Activated CD8-positive, alpha-beta memory T cell treated with anti-CD3 and anti-CD28 coated beads, Interleukin-2, amount 10 ng/mL, durations not matched to agents 7 days and 5 days (primary cell): ENCODE results near the gene SPARC. TPM values are rescaled to one million over a fixed set of nuclear protein-coding genes. Genes with fewer than 3 reads are reported as not detected.

Experiments used
- ATAC-seq: fragments of 150-1000 bp; cut with Tn5 transposase; one replicate; pipeline ENCODE4 v1.10.0; 2021; ENCODE audit warnings: moderate library complexity
- CTCF ChIA-PET: fragments of 350-600 bp; sonication (Branson Sonifier 250); formaldehyde crosslinking; loops from one replicate; lab custom pipeline; 2021; ENCODE audit warnings: antibody characterized with exemption; lab: Charles Lee
- DNase-seq: peaks from one replicate; pipeline ENCODE4 v3.0.0-alpha.2; 2020
- H3K27ac Mint-ChIP-seq: one replicate; pipeline ENCODE4 v1.8.0; 2021; ENCODE audit warnings: mild to moderate bottlenecking, mixed read lengths
- H3K27me3 Mint-ChIP-seq: one replicate; pipeline ENCODE4 v1.8.0; 2021; ENCODE audit warnings: mixed read lengths
- H3K36me3 Mint-ChIP-seq: one replicate; pipeline ENCODE4 v1.8.0; 2021; ENCODE audit warnings: mild to moderate bottlenecking, mixed read lengths
- H3K4me1 Mint-ChIP-seq: one replicate; pipeline ENCODE4 v1.8.0; 2021; ENCODE audit warnings: mixed read lengths
- H3K4me3 Mint-ChIP-seq: one replicate; pipeline ENCODE4 v1.8.0; 2021; ENCODE audit warnings: mild to moderate bottlenecking, moderate library complexity, mixed read lengths
- H3K9me3 Mint-ChIP-seq: one replicate; pipeline ENCODE4 v1.8.0; 2022; ENCODE audit warnings: low read depth, mixed read lengths
- total RNA-seq, 2 experiments: library from RNA; stranded (reverse); gene quantifications; one replicate each; pipeline ENCODE4 v1.2.3, GENCODE V29; 2021

Gene SPARC
- total RNA-seq, 2 experiments from 2014 or later, result 0.18 to 0.37 TPM

GRCh38 chr5:151632524-151632923, 54.2 kb downstream of the SPARC start:
- H3K4me1 Mint-ChIP-seq, result no peaks in the 10 kb centered on the region
- CTCF ChIA-PET, result no interaction called here
- no peak overlapping the region for H3K4me3 Mint-ChIP-seq
- ATAC-seq (no peak), DNase-seq (no peak)
- no peaks in the 10 kb centered on the region for H3K9me3 Mint-ChIP-seq
- H3K36me3 Mint-ChIP-seq, result no peaks in the 10 kb centered on the region
- no peak overlapping the region for H3K27ac Mint-ChIP-seq
- H3K27me3 Mint-ChIP-seq, result peaks cover 6% of the 10 kb centered on the region

GRCh38 chr5:151631941-151632340, 54.8 kb downstream of the SPARC start:
- Mint-ChIP-seq H3K27ac (no peak overlapping the region), H3K27me3 (peaks cover 6% of the 10 kb centered on the region), H3K9me3 (no peaks in the 10 kb centered on the region), H3K4me3 (no peak overlapping the region), H3K36me3 (no peaks in the 10 kb centered on the region), H3K4me1 (no peaks in the 10 kb centered on the region)
- ATAC-seq (no peak), DNase-seq (no peak)
- CTCF ChIA-PET, result no interaction called here

- no peak for DNase-seq
- no peak overlapping the region for H3K4me3 Mint-ChIP-seq
- no peak for ATAC-seq
- peaks cover 3% of the 10 kb centered on the region for H3K27me3 Mint-ChIP-seq
- H3K36me3 Mint-ChIP-seq, result no peaks in the 10 kb centered on the region
- no peaks in the 10 kb centered on the region for H3K9me3 Mint-ChIP-seq
- no peak overlapping the region for H3K27ac Mint-ChIP-seq
- no peaks in the 10 kb centered on the region for H3K4me1 Mint-ChIP-seq
- CTCF ChIA-PET, result no interaction called here
Observed at GRCh38 chr5:151630088-151630487, 56.6 kb downstream of the SPARC start.

GRCh38 chr5:151628112-151628823, 58.4 kb downstream of the SPARC start:
- ATAC-seq (no peak), DNase-seq (no peak)
- H3K4me3 Mint-ChIP-seq, result no peak overlapping the region
- CTCF ChIA-PET, result no interaction called here
- no peak overlapping the region for H3K27ac Mint-ChIP-seq
- no peaks in the 10 kb centered on the region for H3K4me1 Mint-ChIP-seq
- H3K9me3 Mint-ChIP-seq, result no peaks in the 10 kb centered on the region
- no peaks in the 10 kb centered on the region for H3K36me3 Mint-ChIP-seq
- H3K27me3 Mint-ChIP-seq, result peaks cover 5% of the 10 kb centered on the region

GRCh38 chr5:151627650-151628049, 59.1 kb downstream of the SPARC start:
- ATAC-seq (no peak), DNase-seq (no peak)
- no peak overlapping the region for H3K4me3 Mint-ChIP-seq
- no peaks in the 10 kb centered on the region for H3K36me3 Mint-ChIP-seq
- no peaks in the 10 kb centered on the region for H3K4me1 Mint-ChIP-seq
- CTCF ChIA-PET, result interaction anchor here (2.4 kb wide), 1 partner anchor 20 kb away, joined by 6 read pairs; no protein-coding TSS in a partner anchor
- peaks cover 5% of the 10 kb centered on the region for H3K27me3 Mint-ChIP-seq
- no peak overlapping the region for H3K27ac Mint-ChIP-seq
- no peaks in the 10 kb centered on the region for H3K9me3 Mint-ChIP-seq

GRCh38 chr5:151625285-151625684, 61.4 kb downstream of the SPARC start:
- no peak overlapping the region for H3K27ac Mint-ChIP-seq
- H3K9me3 Mint-ChIP-seq, result no peaks in the 10 kb centered on the region
- no peak for ATAC-seq
- no peak for DNase-seq
- CTCF ChIA-PET, result interaction anchor here (2.4 to 2.6 kb wide), 2 partner anchors 18 to 27 kb away, joined by 6 to 9 read pairs; no protein-coding TSS in a partner anchor
- no peaks in the 10 kb centered on the region for H3K4me1 Mint-ChIP-seq
- no peaks in the 10 kb centered on the region for H3K36me3 Mint-ChIP-seq
- no peak overlapping the region for H3K4me3 Mint-ChIP-seq
- H3K27me3 Mint-ChIP-seq, result peaks cover 12% of the 10 kb centered on the region

- Mint-ChIP-seq H3K27ac (no peak overlapping the region), H3K4me3 (no peak overlapping the region), H3K9me3 (no peaks in the 10 kb centered on the region), H3K36me3 (no peaks in the 10 kb centered on the region), H3K27me3 (peaks cover 10% of the 10 kb centered on the region), H3K4me1 (no peaks in the 10 kb centered on the region)
- DNase-seq (no peak), ATAC-seq (no peak)
- CTCF ChIA-PET, result interaction anchor here (2.6 kb wide), 1 partner anchor 28 kb away, joined by 9 read pairs; no protein-coding TSS in a partner anchor
Observed at GRCh38 chr5:151624476-151624875, 62.2 kb downstream of the SPARC start.

- no peaks in the 10 kb centered on the region for H3K36me3 Mint-ChIP-seq
- ATAC-seq (no peak), DNase-seq (no peak)
- no peaks in the 10 kb centered on the region for H3K9me3 Mint-ChIP-seq
- peaks cover 10% of the 10 kb centered on the region for H3K27me3 Mint-ChIP-seq
- H3K27ac Mint-ChIP-seq, result no peak overlapping the region
- no peak overlapping the region for H3K4me3 Mint-ChIP-seq
- H3K4me1 Mint-ChIP-seq, result no peaks in the 10 kb centered on the region
- CTCF ChIA-PET, result interaction anchor here (1.3 to 2.6 kb wide), 2 partner anchors 29 to 30 kb away, joined by 3 to 9 read pairs; no protein-coding TSS in a partner anchor
Observed at GRCh38 chr5:151622367-151623088, 64.2 kb downstream of the SPARC start.

- Mint-ChIP-seq H3K36me3 (no peaks in the 10 kb centered on the region), H3K27me3 (peaks cover 10% of the 10 kb centered on the region), H3K4me3 (no peak overlapping the region), H3K9me3 (no peaks in the 10 kb centered on the region), H3K4me1 (peaks cover 2% of the 10 kb centered on the region), H3K27ac (no peak overlapping the region)
- CTCF ChIA-PET, result no interaction called here
- DNase-seq (no peak), ATAC-seq (no peak)
Observed at GRCh38 chr5:151620461-151620840, 66.3 kb downstream of the SPARC start.

- DNase-seq (no peak), ATAC-seq (no peak)
- CTCF ChIA-PET, result interaction anchor here (1.1 kb wide), 1 partner anchor 9 kb away, joined by 3 read pairs; no protein-coding TSS in a partner anchor
- Mint-ChIP-seq H3K27ac (no peak overlapping the region), H3K36me3 (no peaks in the 10 kb centered on the region), H3K4me1 (peaks cover 4% of the 10 kb centered on the region), H3K4me3 (no peak overlapping the region), H3K27me3 (peaks cover 8% of the 10 kb centered on the region), H3K9me3 (no peaks in the 10 kb centered on the region)
Observed at GRCh38 chr5:151619812-151620460, 66.8 kb downstream of the SPARC start.

GRCh38 chr5:151618907-151619306, 67.8 kb downstream of the SPARC start:
- H3K36me3 Mint-ChIP-seq, result no peaks in the 10 kb centered on the region
- H3K27ac Mint-ChIP-seq, result no peak overlapping the region
- H3K9me3 Mint-ChIP-seq, result no peaks in the 10 kb centered on the region
- H3K27me3 Mint-ChIP-seq, result peaks cover 8% of the 10 kb centered on the region
- CTCF ChIA-PET, result interaction anchor here (1.1 kb wide), 1 partner anchor 8 kb away, joined by 3 read pairs; no protein-coding TSS in a partner anchor
- DNase-seq (no peak), ATAC-seq (no peak)
- peaks cover 4% of the 10 kb centered on the region for H3K4me1 Mint-ChIP-seq
- no peak overlapping the region for H3K4me3 Mint-ChIP-seq

- Mint-ChIP-seq H3K4me1 (peaks cover 9% of the 10 kb centered on the region), H3K4me3 (no peak overlapping the region), H3K9me3 (no peaks in the 10 kb centered on the region), H3K27ac (no peak overlapping the region), H3K27me3 (peaks cover 12% of the 10 kb centered on the region), H3K36me3 (no peaks in the 10 kb centered on the region)
- CTCF ChIA-PET, result no interaction called here
- no peak for ATAC-seq
- no peak for DNase-seq
Observed at GRCh38 chr5:151617841-151618710, 68.6 kb downstream of the SPARC start.
